Kidney (tissue), 14 donors: ENCODE measurements around the gene CHID1. TPM values are rescaled to one million over a fixed set of nuclear protein-coding genes. Genes with fewer than 3 reads are reported as not detected.

Experiments
- DNase-seq, 5 donors: peaks; one replicate each; pipeline ENCODE4 v3.0.0-alpha.2; 2013 to 2020
- FAIRE-seq: peaks from 2 replicates; lab custom pipeline; 2012; peaks lifted over from hg19 to GRCh38; lab: Jason Lieb, UNC
- H3K27ac ChIP-seq, 2 donors: one replicate each; pipeline ENCODE4 v1.7.0; 2013; ENCODE audit warnings: low read depth in 2 of 2, low read length in 2 of 2, inconsistent platforms in 1 of 2
- H3K27me3 ChIP-seq: one replicate; pipeline ENCODE4 v1.7.1; 2013; ENCODE audit warnings: low read length, inconsistent platforms; ENCODE audit not compliant: control insufficient read depth, insufficient read depth
- H3K36me3 ChIP-seq, 3 donors: one replicate each; pipeline versions ENCODE4 v1.7.0 to v1.7.1; 2013; ENCODE audit warnings: low read length in 3 of 3, control low read depth in 1 of 3, inconsistent platforms in 1 of 3; ENCODE audit not compliant: insufficient read depth in 3 of 3, control insufficient read depth in 2 of 3
- H3K4me1 ChIP-seq, 3 donors: one replicate each; pipeline versions ENCODE4 v1.7.0 to v1.7.1; 2013; ENCODE audit warnings: low read length in 3 of 3, inconsistent platforms in 1 of 3, low read depth in 1 of 3; ENCODE audit not compliant: control insufficient read depth in 2 of 3, insufficient read depth in 2 of 3
- H3K4me3 ChIP-seq, 3 donors: one replicate each; pipeline versions ENCODE4 v1.7.0 to v1.8.1; 2013; ENCODE audit warnings: low read length in 3 of 3, control low read depth in 1 of 3, inconsistent platforms in 1 of 3
- H3K9ac ChIP-seq, 3 donors: one replicate each; pipeline versions ENCODE4 v1.7.0 to v1.7.1; 2013; ENCODE audit warnings: low read length in 3 of 3, control low read depth in 1 of 3, inconsistent platforms in 1 of 3
- H3K9me3 ChIP-seq, 3 donors: one replicate each; pipeline versions ENCODE4 v1.7.0 to v1.7.1; 2013; ENCODE audit warnings: low read length in 3 of 3, control low read depth in 1 of 3, inconsistent platforms in 1 of 3; ENCODE audit not compliant: control insufficient read depth in 2 of 3, insufficient read depth in 1 of 3
- intact Hi-C: fragments of 100-400 bp; cut with DNase I; formaldehyde crosslinking; loops from one replicate; pipeline ENCODE4 v1.11.1; 2022
- polyA plus RNA-seq: library from polyadenylated mRNA; stranded (reverse); fragments of 350-450 nt; fragmentation: Illumina TruSeq; extraction: RNeasy Lipid Tissue Mini Kit (QIAGEN cat#74804); gene quantifications from one replicate; pipeline ENCODE4 v1.2.3, GENCODE V29; 2014; ENCODE audit warnings: low read depth, low replicate concordance; ENCODE audit not compliant: insufficient read depth
- total RNA-seq: library from RNA; stranded (reverse); fragmentation: NEBNext Ultra II Directional; extraction: Animal tissue kit (Norgen Biotek cat#: 25700); gene quantifications from one replicate; pipeline ENCODE4 v1.2.1, GENCODE V29; 2021
- TF ChIP-seq, protein P1 (sequence below): IDR thresholded peaks from 3 replicates; pipeline ENCODE4 v1.5.1; 2012; ENCODE audit warnings: mild to moderate bottlenecking, moderate library complexity, borderline replicate concordance; ENCODE audit not compliant: insufficient read depth; ENCODE audit errors: extremely low read depth
- donor health status: control.
- donor health status: control.
- donor health status: control.
- donor health status: control.
- donor health status: control.
- donor health status: DM: yes; HTN: yes; CAD: no.
- donor health status: Normal renal cell carcinoma (clear cell type).

CHID1 gene
- total and polyA plus RNA-seq, 2 donors from 2014 or later, result 82.2 to 128 TPM

DNA sequence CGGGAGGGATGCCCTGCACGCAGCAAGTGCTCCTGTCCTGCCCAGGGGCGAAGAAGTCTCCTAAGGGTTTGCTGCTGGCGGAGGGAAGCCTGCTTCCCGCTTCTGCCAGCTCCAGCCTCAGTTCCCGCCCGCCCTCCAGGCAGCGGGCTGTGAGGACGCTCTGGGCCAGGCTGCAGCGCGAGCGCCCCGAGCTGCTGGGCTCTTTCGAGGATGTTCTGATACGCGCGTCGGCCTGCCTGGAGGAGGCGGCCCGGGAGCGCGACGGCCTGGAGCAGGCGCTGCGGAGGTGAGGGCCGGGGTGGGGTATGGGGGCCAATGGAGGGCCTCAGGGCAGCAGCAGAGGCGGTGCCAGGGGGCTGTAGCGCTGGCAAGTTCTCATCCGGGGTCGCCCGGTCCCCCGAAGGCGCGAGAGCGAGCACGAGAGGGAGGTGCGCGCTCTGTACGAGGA lies 80.7 kb downstream of the CHID1 start:
- intact Hi-C loops, result no loop called here
- DNase-seq (no peak), FAIRE-seq (no peak)
- H3K36me3 ChIP-seq, result no peaks in the 10 kb centered on the region
- TF ChIP-seq, protein P1, sequence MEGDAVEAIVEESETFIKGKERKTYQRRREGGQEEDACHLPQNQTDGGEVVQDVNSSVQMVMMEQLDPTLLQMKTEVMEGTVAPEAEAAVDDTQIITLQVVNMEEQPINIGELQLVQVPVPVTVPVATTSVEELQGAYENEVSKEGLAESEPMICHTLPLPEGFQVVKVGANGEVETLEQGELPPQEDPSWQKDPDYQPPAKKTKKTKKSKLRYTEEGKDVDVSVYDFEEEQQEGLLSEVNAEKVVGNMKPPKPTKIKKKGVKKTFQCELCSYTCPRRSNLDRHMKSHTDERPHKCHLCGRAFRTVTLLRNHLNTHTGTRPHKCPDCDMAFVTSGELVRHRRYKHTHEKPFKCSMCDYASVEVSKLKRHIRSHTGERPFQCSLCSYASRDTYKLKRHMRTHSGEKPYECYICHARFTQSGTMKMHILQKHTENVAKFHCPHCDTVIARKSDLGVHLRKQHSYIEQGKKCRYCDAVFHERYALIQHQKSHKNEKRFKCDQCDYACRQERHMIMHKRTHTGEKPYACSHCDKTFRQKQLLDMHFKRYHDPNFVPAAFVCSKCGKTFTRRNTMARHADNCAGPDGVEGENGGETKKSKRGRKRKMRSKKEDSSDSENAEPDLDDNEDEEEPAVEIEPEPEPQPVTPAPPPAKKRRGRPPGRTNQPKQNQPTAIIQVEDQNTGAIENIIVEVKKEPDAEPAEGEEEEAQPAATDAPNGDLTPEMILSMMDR, result no peak
- H3K4me3 ChIP-seq, result peak overlapping the region in 2 of 3 donors; percentile 45 to 51
- H3K4me1 ChIP-seq, result peaks cover 0 to 54% (median 22%) of the 10 kb centered on the region in 3 donors
- no peaks in the 10 kb centered on the region for H3K9me3 ChIP-seq
- no peak overlapping the region for H3K9ac ChIP-seq
- no peaks in the 10 kb centered on the region for H3K27me3 ChIP-seq
- H3K27ac ChIP-seq, result no peak overlapping the region

DNA sequence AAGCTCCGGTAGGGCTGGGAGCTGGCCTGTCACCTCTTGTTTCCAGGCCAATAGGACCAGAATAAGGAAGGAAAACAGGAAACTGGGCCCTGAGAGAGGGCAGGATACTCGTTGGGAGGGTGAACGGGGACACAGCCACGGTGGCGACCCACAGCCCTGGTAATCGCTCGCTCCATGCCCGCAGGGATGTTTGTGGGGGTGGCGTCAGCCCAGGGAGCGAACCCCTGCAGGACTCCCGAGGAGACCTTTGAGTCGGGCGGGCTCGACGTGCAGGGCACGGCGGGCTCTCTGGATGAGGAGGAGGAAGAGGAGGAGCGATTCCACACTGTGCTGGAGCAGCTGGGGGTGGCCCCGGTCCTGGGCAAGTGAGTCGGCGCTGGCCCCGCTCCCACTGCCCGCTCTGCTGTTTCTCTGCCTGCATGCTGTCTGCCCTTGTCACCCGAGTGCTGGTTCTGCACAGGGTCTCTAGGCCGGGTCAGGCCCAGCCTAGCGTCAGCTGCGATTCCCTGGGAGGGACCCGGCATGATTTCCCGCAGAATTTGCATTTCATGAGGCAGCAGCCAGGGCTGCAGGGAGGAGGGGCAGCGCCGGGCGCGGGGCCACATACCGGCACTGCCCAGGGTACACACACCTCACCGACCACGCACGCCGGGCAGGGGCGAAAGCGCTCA lies 81.3 kb downstream of the CHID1 start:
- peak overlapping the region; percentile 23 to 63 for H3K27ac ChIP-seq
- FAIRE-seq, result no peak
- TF ChIP-seq, protein P1, result no peak
- H3K27me3 ChIP-seq, result no peaks in the 10 kb centered on the region
- peak overlapping the region in 2 of 3 donors; percentile 45 to 51 for H3K4me3 ChIP-seq
- peak overlapping the region in 1 of 3 donors; percentile 46 for H3K9ac ChIP-seq
- intact Hi-C loops, result no loop called here
- peak in 1 of 5 donors; percentile 92 for DNase-seq
- H3K36me3 ChIP-seq, result no peaks in the 10 kb centered on the region
- H3K4me1 ChIP-seq, result peaks cover 0 to 49% (median 17%) of the 10 kb centered on the region in 3 donors
- no peaks in the 10 kb centered on the region for H3K9me3 ChIP-seq

DNA sequence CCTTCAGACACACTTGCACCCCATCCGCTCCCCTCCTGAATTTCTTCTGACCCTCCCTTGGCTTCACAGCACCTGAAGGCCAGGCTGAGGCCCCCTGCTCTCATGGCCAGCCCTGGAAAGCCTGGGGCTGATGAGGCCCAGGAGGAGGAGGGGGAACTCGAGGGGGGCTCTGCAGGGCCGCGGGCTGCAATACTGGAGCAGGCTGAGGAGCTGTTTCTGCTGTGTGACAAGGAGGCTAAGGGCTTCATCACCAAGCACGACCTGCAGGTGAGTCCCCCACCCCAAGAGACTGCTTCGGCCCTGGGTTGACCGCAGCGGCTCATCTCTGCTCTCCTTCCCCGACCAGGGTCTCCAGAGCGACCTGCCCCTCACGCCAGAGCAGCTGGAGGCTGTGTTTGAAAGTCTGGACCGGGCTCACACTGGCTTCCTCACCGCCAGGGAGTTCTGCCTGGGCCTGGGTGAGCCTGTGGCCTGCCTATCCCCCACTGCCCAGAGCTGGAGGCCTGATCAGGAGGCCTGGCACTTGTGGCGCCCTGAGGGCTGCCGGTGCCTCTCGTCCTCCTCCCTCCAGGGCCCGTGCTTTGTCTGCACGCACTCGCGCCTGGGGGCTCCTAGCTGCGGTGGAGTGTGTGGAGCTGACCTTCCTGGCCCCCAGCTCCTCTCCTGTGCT lies 82.0 kb downstream of the CHID1 start:
- H3K9ac ChIP-seq, result peak overlapping the region in 1 of 3 donors; percentile 46

More for the DNA sequence above, 82.0 kb downstream of the CHID1 start:
- H3K9me3 ChIP-seq, result no peaks in the 10 kb centered on the region
- TF ChIP-seq, protein P1, result no peak
- peaks cover 0 to 45% (median 15%) of the 10 kb centered on the region in 3 donors for H3K4me1 ChIP-seq
- peak overlapping the region in 1 of 3 donors; percentile 51 for H3K4me3 ChIP-seq
- no peaks in the 10 kb centered on the region for H3K27me3 ChIP-seq
- intact Hi-C loops, result no loop called here
- H3K36me3 ChIP-seq, result no peaks in the 10 kb centered on the region
- FAIRE-seq (no peak), DNase-seq (no peak)
- peak overlapping the region; percentile 23 to 63 for H3K27ac ChIP-seq
